Measurements from ENCODE around the gene EPHB6.
A peak's percentile ranks its signal among the peaks of the same experiment; 100 is the strongest.

The EPHB6 gene

DNA sequence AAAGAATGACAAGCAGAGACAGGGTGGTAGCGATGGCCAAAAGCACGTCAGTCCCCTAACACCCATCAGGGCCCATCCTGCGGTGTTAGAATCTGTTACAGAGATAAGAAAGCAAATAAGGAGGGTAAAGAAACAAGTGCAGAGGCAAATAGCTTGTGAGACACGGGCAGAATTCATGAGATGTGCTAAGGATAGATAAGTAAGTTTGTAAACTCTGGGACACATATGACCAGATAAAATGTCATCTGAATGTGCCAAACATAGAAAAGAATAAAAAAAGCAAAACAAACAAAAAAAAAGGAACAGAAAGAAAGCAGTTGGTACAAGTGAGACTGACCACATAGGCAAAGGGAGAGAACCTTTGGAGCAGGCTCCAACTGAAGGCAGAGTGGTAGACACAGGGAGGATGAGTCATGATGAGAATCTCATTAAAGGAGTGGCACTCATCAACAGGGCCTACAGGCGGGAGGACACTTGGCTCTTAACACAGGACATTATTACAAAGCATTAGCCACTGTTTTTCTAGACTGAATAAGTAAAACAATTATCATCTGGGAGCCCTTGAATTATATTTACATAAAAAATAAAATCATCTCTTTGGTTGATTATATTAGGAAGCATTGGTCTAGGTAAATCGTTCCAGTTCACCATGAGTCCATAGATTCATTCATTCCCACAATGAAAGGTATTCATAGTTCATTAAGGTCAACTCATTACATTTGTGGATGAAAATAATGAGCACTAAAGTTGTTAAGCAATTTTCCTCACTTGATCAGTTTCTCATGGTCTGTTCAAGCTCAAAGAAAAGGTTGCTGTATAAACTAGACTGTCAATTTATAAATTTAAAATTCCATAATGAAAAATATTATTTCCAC lies 21.5 kb upstream of the EPHB6 start:
- Histone ChIP-seq H3K4me3 (ENCODE audit: low read depth, low read length) (no peak overlapping the region), H3K79me2 (ENCODE audit: control insufficient read depth, insufficient read depth, low read length, unreplicated experiment) (no peaks in the 10 kb centered on the region), H3K36me3 (ENCODE audit: insufficient read depth, low read length) (no peaks in the 10 kb centered on the region), H3K27me3 (ENCODE audit: insufficient read depth, low read length) (no peaks in the 10 kb centered on the region), H3K27ac (ENCODE audit: low read depth, low read length) (no peak overlapping the region), H3K4me1 (ENCODE audit: control insufficient read depth, insufficient read depth, low read length, unreplicated experiment) (no peaks in the 10 kb centered on the region), H2AFZ (ENCODE audit: low read length, unreplicated experiment) (no peak overlapping the region)

DNA sequence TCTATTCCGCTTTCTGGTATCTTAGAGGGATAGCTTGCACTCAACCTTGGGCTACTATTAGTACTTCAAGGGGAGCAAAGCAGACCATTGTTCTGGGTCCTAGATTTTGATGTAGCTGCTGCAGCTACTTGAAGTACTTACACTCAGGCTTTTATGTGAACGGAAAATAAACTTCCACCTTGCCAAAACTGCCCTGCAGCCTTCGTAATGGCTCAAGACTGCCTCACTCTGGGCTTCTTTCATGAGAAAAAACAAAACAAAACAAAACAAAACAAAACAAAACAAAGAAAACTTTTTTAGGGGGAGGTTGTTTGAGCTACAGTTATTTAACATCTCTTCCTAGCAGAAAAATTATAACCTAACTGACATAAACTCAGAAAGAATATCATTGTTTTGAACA lies 19.4 kb upstream of the EPHB6 start:
- no peaks in the 10 kb centered on the region for H3K27me3 ChIP-seq (ENCODE audit: insufficient read depth, low read length)
- H3K4me1 ChIP-seq (ENCODE audit: control insufficient read depth, insufficient read depth, low read length, unreplicated experiment) = no peaks in the 10 kb centered on the region
- no peak overlapping the region for H3K27ac ChIP-seq (ENCODE audit: low read depth, low read length)
- no peaks in the 10 kb centered on the region for H3K36me3 ChIP-seq (ENCODE audit: insufficient read depth, low read length)
- no peaks in the 10 kb centered on the region for H3K79me2 ChIP-seq (ENCODE audit: control insufficient read depth, insufficient read depth, low read length, unreplicated experiment)
- H3K4me3 ChIP-seq (ENCODE audit: low read depth, low read length) = no peak overlapping the region
- H2AFZ ChIP-seq (ENCODE audit: low read length, unreplicated experiment) = no peak overlapping the region

DNA sequence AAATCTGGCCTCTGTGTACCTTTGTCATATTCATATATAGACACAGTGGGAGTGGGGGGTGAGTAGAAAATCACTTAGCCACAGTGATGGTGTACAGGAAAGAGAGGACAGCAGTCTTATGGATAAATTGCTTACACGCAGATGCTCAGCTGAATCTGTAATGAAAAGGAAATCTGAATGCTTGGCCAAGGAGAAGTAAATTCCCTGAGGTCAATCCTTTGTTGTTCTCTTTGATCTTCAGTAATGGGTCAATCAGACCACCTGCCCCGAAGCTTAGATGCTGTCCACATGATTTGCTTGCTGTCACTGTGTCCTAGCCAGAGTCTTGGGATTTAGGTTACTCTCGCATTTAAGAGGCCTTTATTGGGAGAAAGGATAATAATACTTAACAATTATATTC lies 18.4 kb upstream of the EPHB6 start:
- H3K27me3 ChIP-seq (ENCODE audit: insufficient read depth, low read length) = no peaks in the 10 kb centered on the region
- no peaks in the 10 kb centered on the region for H3K36me3 ChIP-seq (ENCODE audit: insufficient read depth, low read length)
- H3K79me2 ChIP-seq (ENCODE audit: control insufficient read depth, insufficient read depth, low read length, unreplicated experiment) = no peaks in the 10 kb centered on the region
- no peak overlapping the region for H2AFZ ChIP-seq (ENCODE audit: low read length, unreplicated experiment)
- no peaks in the 10 kb centered on the region for H3K4me1 ChIP-seq (ENCODE audit: control insufficient read depth, insufficient read depth, low read length, unreplicated experiment)
- no peak overlapping the region for H3K27ac ChIP-seq (ENCODE audit: low read depth, low read length)
- no peak overlapping the region for H3K4me3 ChIP-seq (ENCODE audit: low read depth, low read length)

DNA sequence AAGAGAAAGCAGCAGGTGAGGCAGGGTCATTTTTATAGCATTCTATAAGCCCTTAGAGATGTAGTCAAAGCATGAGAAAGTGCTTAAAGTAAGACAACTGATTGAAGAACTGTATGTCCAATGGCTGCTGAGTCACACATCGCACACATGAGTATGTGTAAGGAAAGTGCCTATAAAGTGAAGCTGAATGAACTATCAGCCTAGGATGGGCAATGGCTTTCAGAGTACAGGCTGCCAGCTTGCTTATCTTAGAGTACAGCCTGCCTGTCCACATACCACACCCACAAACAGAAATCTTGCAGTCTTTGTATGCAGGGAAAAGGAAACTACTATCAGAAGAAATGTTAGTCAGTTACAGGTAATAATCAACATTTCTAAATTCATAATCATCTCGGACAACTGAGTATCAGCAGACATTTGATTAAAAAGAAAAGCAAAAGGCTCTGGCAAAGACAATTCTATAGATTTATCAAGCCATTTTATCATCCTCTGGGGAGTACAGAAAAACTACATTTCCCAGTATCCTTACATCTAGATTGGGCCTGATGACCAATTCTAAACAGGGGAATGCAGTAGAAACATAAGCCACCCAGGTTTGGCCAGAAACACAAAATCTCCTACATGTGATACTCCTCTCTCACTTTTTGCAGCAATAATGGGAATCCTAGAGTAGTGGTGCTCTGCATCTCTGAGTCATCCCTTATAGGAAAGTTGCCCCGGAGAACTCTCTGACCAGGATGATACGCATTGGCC lies 16.2 kb upstream of the EPHB6 start:
- H3K36me3 ChIP-seq (ENCODE audit: insufficient read depth, low read length) = no peaks in the 10 kb centered on the region
- H3K27ac ChIP-seq (ENCODE audit: low read depth, low read length) = no peak overlapping the region
- no peaks in the 10 kb centered on the region for H3K79me2 ChIP-seq (ENCODE audit: control insufficient read depth, insufficient read depth, low read length, unreplicated experiment)
- H3K27me3 ChIP-seq (ENCODE audit: insufficient read depth, low read length) = no peaks in the 10 kb centered on the region
- no peak overlapping the region for H2AFZ ChIP-seq (ENCODE audit: low read length, unreplicated experiment)
- no peak overlapping the region for H3K4me3 ChIP-seq (ENCODE audit: low read depth, low read length)
- H3K4me1 ChIP-seq (ENCODE audit: control insufficient read depth, insufficient read depth, low read length, unreplicated experiment) = no peaks in the 10 kb centered on the region

DNA sequence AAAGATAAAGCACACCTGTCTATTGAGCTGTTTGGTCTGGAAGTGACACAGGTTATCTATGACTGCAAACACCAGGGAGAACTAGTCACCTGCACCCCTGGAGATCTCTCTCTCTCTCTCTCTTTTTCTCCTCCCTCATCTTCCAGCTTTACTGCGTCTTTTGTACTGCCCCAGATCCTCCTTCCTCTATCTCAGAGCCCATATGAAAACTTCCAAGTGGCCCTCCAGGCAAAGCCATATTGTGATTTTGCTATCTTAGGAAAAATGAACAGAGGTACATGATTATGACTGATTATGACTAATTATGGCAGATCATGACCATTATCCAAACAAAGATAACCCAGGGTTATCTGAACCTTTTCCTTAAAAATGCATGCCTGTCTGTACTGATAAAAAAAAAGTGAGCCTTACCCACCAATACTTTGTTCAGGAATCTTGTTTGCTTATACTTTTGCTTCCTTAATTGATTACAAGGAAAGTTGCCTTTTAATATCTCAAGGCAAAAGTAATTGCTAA lies 12.6 kb upstream of the EPHB6 start:
- Histone ChIP-seq H3K36me3 (ENCODE audit: insufficient read depth, low read length) (no peaks in the 10 kb centered on the region), H3K27ac (ENCODE audit: low read depth, low read length) (no peak overlapping the region), H3K4me1 (ENCODE audit: control insufficient read depth, insufficient read depth, low read length, unreplicated experiment) (no peaks in the 10 kb centered on the region), H3K4me3 (ENCODE audit: low read depth, low read length) (no peak overlapping the region), H3K79me2 (ENCODE audit: control insufficient read depth, insufficient read depth, low read length, unreplicated experiment) (no peaks in the 10 kb centered on the region), H3K27me3 (ENCODE audit: insufficient read depth, low read length) (no peaks in the 10 kb centered on the region), H2AFZ (ENCODE audit: low read length, unreplicated experiment) (no peak overlapping the region)

DNA sequence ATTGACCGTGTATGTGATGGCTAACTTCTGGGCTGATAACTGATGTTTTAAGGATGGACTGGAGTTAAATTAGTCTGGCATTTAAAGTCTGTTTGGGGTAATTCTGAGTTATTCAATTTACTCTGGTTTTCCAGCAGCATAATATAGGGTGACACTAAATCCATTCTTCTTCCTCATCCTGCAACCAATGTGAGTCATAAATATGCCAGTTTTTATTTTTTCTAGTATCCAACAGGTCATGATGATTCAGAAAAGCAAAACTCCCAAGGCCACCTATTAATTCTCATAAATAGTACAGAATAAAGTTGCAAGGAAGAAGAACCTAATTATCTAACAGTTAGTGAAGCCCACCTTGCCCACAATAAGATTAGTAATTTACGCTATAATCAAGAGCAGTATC lies 7.5 kb upstream of the EPHB6 start:
- Histone ChIP-seq H3K36me3 (ENCODE audit: insufficient read depth, low read length) (no peaks in the 10 kb centered on the region), H3K4me1 (ENCODE audit: control insufficient read depth, insufficient read depth, low read length, unreplicated experiment) (no peaks in the 10 kb centered on the region), H2AFZ (ENCODE audit: low read length, unreplicated experiment) (no peak overlapping the region), H3K79me2 (ENCODE audit: control insufficient read depth, insufficient read depth, low read length, unreplicated experiment) (no peaks in the 10 kb centered on the region), H3K27me3 (ENCODE audit: insufficient read depth, low read length) (peaks cover 17% of the 10 kb centered on the region), H3K27ac (ENCODE audit: low read depth, low read length) (no peak overlapping the region), H3K4me3 (ENCODE audit: low read depth, low read length) (no peak overlapping the region)

DNA sequence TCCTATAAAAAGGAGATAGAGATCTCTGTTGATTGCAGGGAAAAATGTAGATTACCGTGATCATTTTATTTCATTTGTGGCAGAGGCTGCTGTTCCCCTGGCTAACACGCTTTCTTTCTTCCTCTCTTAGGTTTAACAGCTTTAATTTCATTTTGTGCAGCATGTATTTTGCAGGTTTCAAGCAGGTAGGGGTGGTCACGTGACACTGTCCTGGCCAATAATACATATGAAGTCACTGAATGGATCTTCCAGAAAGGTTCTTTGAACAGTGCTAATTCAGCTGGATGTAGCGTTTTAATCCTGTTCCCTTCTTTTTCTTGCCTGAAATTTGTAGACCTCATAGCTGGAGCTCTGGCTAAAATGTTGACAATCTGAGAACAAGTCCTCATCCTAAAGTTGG lies 3.6 kb upstream of the EPHB6 start:
- H3K27ac ChIP-seq (ENCODE audit: low read depth, low read length) = no peak overlapping the region
- no peaks in the 10 kb centered on the region for H3K79me2 ChIP-seq (ENCODE audit: control insufficient read depth, insufficient read depth, low read length, unreplicated experiment)
- no peak overlapping the region for H2AFZ ChIP-seq (ENCODE audit: low read length, unreplicated experiment)
- H3K27me3 ChIP-seq (ENCODE audit: insufficient read depth, low read length) = peaks cover 39% of the 10 kb centered on the region
- H3K4me1 ChIP-seq (ENCODE audit: control insufficient read depth, insufficient read depth, low read length, unreplicated experiment) = no peaks in the 10 kb centered on the region
- no peaks in the 10 kb centered on the region for H3K36me3 ChIP-seq (ENCODE audit: insufficient read depth, low read length)
- H3K4me3 ChIP-seq (ENCODE audit: low read depth, low read length) = no peak overlapping the region

DNA sequence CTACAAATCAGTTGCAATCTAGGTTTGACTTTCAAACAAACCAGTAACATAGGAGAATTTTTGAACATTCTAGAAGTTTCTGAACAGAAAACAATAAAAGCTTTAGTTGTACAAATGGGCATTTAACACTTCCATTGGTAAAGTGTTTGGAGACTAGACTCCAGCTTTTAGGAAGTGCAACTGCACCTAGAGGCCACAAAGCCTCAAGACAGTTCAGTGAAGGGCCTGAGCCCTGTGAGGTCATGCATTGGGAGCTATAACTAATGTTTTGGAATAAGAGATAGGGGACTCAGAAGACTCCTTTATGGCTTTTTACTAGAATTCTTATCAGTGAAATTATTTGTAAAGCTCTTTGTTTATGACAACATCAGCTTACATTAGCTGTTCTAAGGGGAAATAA lies 3.0 kb upstream of the EPHB6 start:
- H3K4me1 ChIP-seq (ENCODE audit: control insufficient read depth, insufficient read depth, low read length, unreplicated experiment) = no peaks in the 10 kb centered on the region
- H2AFZ ChIP-seq (ENCODE audit: low read length, unreplicated experiment) = no peak overlapping the region
- no peaks in the 10 kb centered on the region for H3K36me3 ChIP-seq (ENCODE audit: insufficient read depth, low read length)
- H3K79me2 ChIP-seq (ENCODE audit: control insufficient read depth, insufficient read depth, low read length, unreplicated experiment) = no peaks in the 10 kb centered on the region
- peaks cover 43% of the 10 kb centered on the region for H3K27me3 ChIP-seq (ENCODE audit: insufficient read depth, low read length)
- no peak overlapping the region for H3K27ac ChIP-seq (ENCODE audit: low read depth, low read length)
- H3K4me3 ChIP-seq (ENCODE audit: low read depth, low read length) = no peak overlapping the region

DNA sequence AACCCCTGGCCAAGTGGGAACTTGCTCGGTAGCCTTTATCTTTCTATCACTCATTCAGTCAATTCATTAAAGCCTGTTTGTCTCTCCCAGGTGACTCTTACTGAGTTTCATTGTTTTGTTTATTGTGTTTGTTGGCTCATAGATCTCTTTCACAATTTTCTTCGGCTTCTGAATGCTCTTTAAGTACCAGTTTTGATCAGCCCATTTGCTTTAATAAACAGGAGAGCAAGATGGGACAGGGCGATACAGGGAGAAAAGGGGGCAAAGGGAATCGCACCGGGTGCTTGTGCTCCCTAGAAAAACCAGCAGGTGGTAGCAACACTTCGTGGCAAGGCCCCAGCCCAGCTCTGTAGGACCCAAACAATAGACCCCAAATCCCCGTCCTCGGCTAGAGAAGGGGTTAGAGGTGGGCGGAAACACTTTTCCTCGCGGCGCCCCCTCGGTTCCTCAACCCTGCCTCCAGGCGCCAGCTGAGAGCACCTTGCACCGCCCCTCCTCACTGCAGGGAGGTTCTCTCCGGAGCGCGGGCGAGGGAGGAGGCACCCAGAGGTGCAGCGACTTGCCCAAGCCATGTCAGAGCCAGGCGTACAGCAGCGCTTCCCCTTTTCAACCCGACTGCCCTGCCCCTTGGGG lies 1.0 kb upstream of the EPHB6 start:
- Histone ChIP-seq H3K36me3 (ENCODE audit: insufficient read depth, low read length) (no peaks in the 10 kb centered on the region), H3K79me2 (ENCODE audit: control insufficient read depth, insufficient read depth, low read length, unreplicated experiment) (no peaks in the 10 kb centered on the region), H3K4me1 (ENCODE audit: control insufficient read depth, insufficient read depth, low read length, unreplicated experiment) (no peaks in the 10 kb centered on the region), H2AFZ (ENCODE audit: low read length, unreplicated experiment) (peak overlapping the region; percentile 96), H3K27me3 (ENCODE audit: insufficient read depth, low read length) (peaks cover 48% of the 10 kb centered on the region), H3K4me3 (ENCODE audit: low read depth, low read length) (peak overlapping the region; percentile 83), H3K27ac (ENCODE audit: low read depth, low read length) (no peak overlapping the region)

DNA sequence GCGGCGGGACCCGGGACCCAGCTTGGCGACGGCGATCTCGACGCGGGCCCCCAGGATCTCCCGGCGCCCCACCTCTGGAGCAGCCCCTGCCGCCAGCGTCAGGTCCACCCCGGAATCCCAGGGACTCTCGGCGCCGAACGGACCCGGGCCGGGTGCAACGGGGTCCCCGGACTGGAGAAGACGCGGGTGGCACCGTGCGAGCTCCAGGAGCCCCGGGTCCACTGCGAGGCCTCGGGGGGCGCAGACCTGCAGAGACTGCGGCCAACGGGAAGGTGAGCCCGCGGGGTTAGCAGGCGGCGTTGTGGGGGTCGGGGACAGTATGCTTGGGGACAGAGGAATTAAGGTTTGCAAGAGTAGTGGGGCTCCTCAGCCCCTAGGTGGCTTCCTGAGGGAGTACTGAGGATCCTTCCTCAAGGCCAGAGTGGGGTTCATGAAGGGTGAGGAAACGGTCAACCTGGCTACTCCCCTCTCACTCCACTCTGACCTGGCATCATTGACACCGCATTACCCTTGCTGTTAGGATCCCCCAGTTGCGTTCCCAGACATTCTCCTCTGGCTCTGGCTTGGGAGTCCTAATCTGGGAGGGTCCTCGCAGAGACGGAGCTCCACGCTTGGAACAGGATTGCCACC lies 353 bp downstream of the EPHB6 start:
- Histone ChIP-seq H2AFZ (ENCODE audit: low read length, unreplicated experiment) (peak overlapping the region; percentile 47), H3K27ac (ENCODE audit: low read depth, low read length) (no peak overlapping the region)

More for the DNA sequence above, 353 bp downstream of the EPHB6 start:
- Histone ChIP-seq H3K4me1 (ENCODE audit: control insufficient read depth, insufficient read depth, low read length, unreplicated experiment) (peaks cover 2% of the 10 kb centered on the region), H3K36me3 (ENCODE audit: insufficient read depth, low read length) (no peaks in the 10 kb centered on the region), H3K79me2 (ENCODE audit: control insufficient read depth, insufficient read depth, low read length, unreplicated experiment) (no peaks in the 10 kb centered on the region), H3K4me3 (ENCODE audit: low read depth, low read length) (peak overlapping the region; percentile 83), H3K27me3 (ENCODE audit: insufficient read depth, low read length) (peaks cover 53% of the 10 kb centered on the region)
